WTC11 (cell line): ENCODE data around the gene NCKAP5. TPM values are rescaled to one million over a fixed set of nuclear protein-coding genes. Genes with fewer than 3 reads are reported as not detected.

Experiments used
- ATAC-seq: fragments of 200-7000 bp; cut with Tn5 transposase; 2 replicates; pipeline ENCODE4 v1.10.0; 2021; ENCODE audit warnings: mild to moderate bottlenecking, moderate library complexity
- CTCF ChIA-PET: fragments of 300-600 bp; sonication (Branson Sonifier 250); formaldehyde crosslinking; loops from one replicate; lab custom pipeline; 2021; ENCODE audit warnings: antibody characterized with exemption; lab: Charles Lee
- POLR2A ChIA-PET: fragments of 350-600 bp; sonication (Branson Sonifier 250); formaldehyde crosslinking; loops from one replicate; lab custom pipeline; 2021; ENCODE audit warnings: antibody characterized with exemption; lab: Charles Lee
- DNase-seq: peaks from one replicate; pipeline ENCODE4 v3.0.0; 2021; ENCODE audit warnings: low spot score
- H3K27ac Mint-ChIP-seq: 2 replicates; pipeline ENCODE4 v1.8.0; 2021; ENCODE audit warnings: mixed read lengths
- H3K27me3 Mint-ChIP-seq: 2 replicates; pipeline ENCODE4 v1.8.0; 2021; ENCODE audit warnings: low read depth, mild to moderate bottlenecking, moderate library complexity, mixed read lengths
- H3K36me3 Mint-ChIP-seq: 2 replicates; pipeline ENCODE4 v1.8.0; 2021; ENCODE audit warnings: mixed read lengths
- H3K4me1 Mint-ChIP-seq: 2 replicates; pipeline ENCODE4 v1.8.0; 2022; ENCODE audit warnings: mixed read lengths
- H3K4me3 Mint-ChIP-seq: 2 replicates; pipeline ENCODE4 v1.8.0; 2021; ENCODE audit warnings: mild to moderate bottlenecking, moderate library complexity, mixed read lengths
- H3K9me3 Mint-ChIP-seq: 2 replicates; pipeline ENCODE4 v1.8.0; 2021; ENCODE audit warnings: mixed read lengths
- ATF1 ChIP-seq: sonication (generic); formaldehyde crosslinking; IDR thresholded peaks from 2 replicates; pipeline ENCODE4 v1.8.1; 2023; ENCODE audit warnings: mild to moderate bottlenecking, moderate library complexity, missing genetic modification reagents
- CBFB ChIP-seq: sonication (generic); formaldehyde crosslinking; IDR thresholded peaks from 2 replicates; pipeline ENCODE4 v1.8.1; 2022; ENCODE audit warnings: mild to moderate bottlenecking, low read depth, missing genetic modification reagents
- CDX4 ChIP-seq: fragments of 250-450 bp; sonication (Bioruptor Pico); IDR thresholded peaks from 2 replicates; pipeline ENCODE4 v1.9.0; 2021; ENCODE audit warnings: moderate library complexity, mild to moderate bottlenecking, inconsistent platforms, borderline replicate concordance
- EMX1 ChIP-seq: fragments of 250-450 bp; sonication (Bioruptor Pico); IDR thresholded peaks from 2 replicates; pipeline ENCODE4 v1.8.0; 2021; ENCODE audit warnings: mild to moderate bottlenecking
- ESRRA ChIP-seq: sonication (generic); formaldehyde crosslinking; IDR thresholded peaks from 2 replicates; pipeline ENCODE4 v1.8.1; 2022; ENCODE audit warnings: mild to moderate bottlenecking, missing genetic modification reagents, borderline replicate concordance
- FOXJ3 ChIP-seq: sonication (generic); formaldehyde crosslinking; IDR thresholded peaks from 2 replicates; pipeline ENCODE4 v1.9.0; 2021; ENCODE audit warnings: missing genetic modification reagents, mild to moderate bottlenecking, borderline replicate concordance
- FOXK1 ChIP-seq: sonication (generic); formaldehyde crosslinking; IDR thresholded peaks from 2 replicates; pipeline ENCODE4 v1.8.0; 2022; ENCODE audit warnings: mild to moderate bottlenecking, moderate library complexity, missing genetic modification reagents
- GABPB1 ChIP-seq: sonication (generic); formaldehyde crosslinking; IDR thresholded peaks from 2 replicates; pipeline ENCODE4 v1.8.1; 2023; ENCODE audit warnings: mild to moderate bottlenecking, missing genetic modification reagents
- HMGXB4 ChIP-seq: sonication (generic); formaldehyde crosslinking; IDR thresholded peaks from 2 replicates; pipeline ENCODE4 v1.8.1; 2023; ENCODE audit warnings: mild to moderate bottlenecking, moderate library complexity, missing genetic modification reagents
- MYBL2 ChIP-seq: sonication (generic); formaldehyde crosslinking; IDR thresholded peaks from 2 replicates; pipeline ENCODE4 v1.8.1; 2023; ENCODE audit warnings: mild to moderate bottlenecking, moderate library complexity, missing genetic modification reagents
- TCF7 ChIP-seq: sonication (generic); formaldehyde crosslinking; IDR thresholded peaks from 2 replicates; pipeline ENCODE4 v1.8.0; 2022; ENCODE audit warnings: mild to moderate bottlenecking, low read depth, missing genetic modification reagents, moderate library complexity
- TEAD1 ChIP-seq: sonication (generic); formaldehyde crosslinking; IDR thresholded peaks from 2 replicates; pipeline ENCODE4 v1.8.0; 2022; ENCODE audit warnings: mild to moderate bottlenecking, missing genetic modification reagents
- TEAD4 ChIP-seq: sonication (generic); formaldehyde crosslinking; IDR thresholded peaks from 2 replicates; pipeline ENCODE4 v1.8.0; 2022; ENCODE audit warnings: mild to moderate bottlenecking, missing genetic modification reagents
- TP53 ChIP-seq: sonication (generic); formaldehyde crosslinking; IDR thresholded peaks from 2 replicates; pipeline ENCODE4 v1.8.1; 2023; ENCODE audit warnings: mild to moderate bottlenecking, missing genetic modification reagents
- USF2 ChIP-seq: sonication (generic); formaldehyde crosslinking; IDR thresholded peaks from 2 replicates; pipeline ENCODE4 v1.8.1; 2023; ENCODE audit warnings: mild to moderate bottlenecking, missing genetic modification reagents, moderate library complexity
- ZNF396 ChIP-seq: fragments of 250-450 bp; sonication (Bioruptor Pico); IDR thresholded peaks from 2 replicates; pipeline ENCODE4 v1.8.0; 2021; ENCODE audit warnings: mild to moderate bottlenecking, moderate library complexity, borderline replicate concordance
- total RNA-seq: library from RNA; stranded (reverse); gene quantifications from 3 replicates; pipeline ENCODE4 v1.2.3, GENCODE V29; 2021
- TF ChIP-seq, protein P1 (sequence below): sonication (generic); formaldehyde crosslinking; IDR thresholded peaks from 2 replicates; pipeline ENCODE4 v1.8.0; 2023; ENCODE audit warnings: missing genetic modification reagents, mild to moderate bottlenecking, borderline replicate concordance
- TF ChIP-seq, protein P2 (sequence below): fragments of 200-600 bp; IDR thresholded peaks from 2 replicates; pipeline ENCODE4 v1.8.0; 2022; ENCODE audit warnings: antibody characterized with exemption

The NCKAP5 gene
- total RNA-seq, 1 experiment from 2014 or later = 0.55 TPM

DNA sequence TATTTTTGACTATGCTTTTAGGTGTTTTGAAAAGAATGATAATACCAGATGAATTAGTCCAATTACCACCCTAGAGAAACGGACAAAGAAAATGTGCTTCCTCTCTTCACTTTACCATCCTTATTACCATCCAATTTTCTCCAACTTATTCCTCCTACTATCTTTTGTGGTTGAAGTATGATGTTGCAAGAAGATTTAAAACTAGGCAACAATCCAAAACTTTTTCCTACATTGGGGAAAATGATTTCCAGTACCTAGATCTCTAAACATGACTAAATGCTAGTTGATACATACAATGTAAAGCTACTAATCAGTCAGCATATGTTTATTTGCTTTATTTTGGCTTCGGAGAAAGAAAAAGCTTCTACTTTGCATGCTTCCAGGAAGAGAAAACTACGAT is 543.3 kb downstream of the NCKAP5 start (continued):
- TF ChIP-seq, protein P1, sequence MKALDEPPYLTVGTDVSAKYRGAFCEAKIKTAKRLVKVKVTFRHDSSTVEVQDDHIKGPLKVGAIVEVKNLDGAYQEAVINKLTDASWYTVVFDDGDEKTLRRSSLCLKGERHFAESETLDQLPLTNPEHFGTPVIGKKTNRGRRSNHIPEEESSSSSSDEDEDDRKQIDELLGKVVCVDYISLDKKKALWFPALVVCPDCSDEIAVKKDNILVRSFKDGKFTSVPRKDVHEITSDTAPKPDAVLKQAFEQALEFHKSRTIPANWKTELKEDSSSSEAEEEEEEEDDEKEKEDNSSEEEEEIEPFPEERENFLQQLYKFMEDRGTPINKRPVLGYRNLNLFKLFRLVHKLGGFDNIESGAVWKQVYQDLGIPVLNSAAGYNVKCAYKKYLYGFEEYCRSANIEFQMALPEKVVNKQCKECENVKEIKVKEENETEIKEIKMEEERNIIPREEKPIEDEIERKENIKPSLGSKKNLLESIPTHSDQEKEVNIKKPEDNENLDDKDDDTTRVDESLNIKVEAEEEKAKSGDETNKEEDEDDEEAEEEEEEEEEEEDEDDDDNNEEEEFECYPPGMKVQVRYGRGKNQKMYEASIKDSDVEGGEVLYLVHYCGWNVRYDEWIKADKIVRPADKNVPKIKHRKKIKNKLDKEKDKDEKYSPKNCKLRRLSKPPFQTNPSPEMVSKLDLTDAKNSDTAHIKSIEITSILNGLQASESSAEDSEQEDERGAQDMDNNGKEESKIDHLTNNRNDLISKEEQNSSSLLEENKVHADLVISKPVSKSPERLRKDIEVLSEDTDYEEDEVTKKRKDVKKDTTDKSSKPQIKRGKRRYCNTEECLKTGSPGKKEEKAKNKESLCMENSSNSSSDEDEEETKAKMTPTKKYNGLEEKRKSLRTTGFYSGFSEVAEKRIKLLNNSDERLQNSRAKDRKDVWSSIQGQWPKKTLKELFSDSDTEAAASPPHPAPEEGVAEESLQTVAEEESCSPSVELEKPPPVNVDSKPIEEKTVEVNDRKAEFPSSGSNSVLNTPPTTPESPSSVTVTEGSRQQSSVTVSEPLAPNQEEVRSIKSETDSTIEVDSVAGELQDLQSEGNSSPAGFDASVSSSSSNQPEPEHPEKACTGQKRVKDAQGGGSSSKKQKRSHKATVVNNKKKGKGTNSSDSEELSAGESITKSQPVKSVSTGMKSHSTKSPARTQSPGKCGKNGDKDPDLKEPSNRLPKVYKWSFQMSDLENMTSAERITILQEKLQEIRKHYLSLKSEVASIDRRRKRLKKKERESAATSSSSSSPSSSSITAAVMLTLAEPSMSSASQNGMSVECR (CRISPR knock-in tag) = no peak
- TF ChIP-seq, protein P2, sequence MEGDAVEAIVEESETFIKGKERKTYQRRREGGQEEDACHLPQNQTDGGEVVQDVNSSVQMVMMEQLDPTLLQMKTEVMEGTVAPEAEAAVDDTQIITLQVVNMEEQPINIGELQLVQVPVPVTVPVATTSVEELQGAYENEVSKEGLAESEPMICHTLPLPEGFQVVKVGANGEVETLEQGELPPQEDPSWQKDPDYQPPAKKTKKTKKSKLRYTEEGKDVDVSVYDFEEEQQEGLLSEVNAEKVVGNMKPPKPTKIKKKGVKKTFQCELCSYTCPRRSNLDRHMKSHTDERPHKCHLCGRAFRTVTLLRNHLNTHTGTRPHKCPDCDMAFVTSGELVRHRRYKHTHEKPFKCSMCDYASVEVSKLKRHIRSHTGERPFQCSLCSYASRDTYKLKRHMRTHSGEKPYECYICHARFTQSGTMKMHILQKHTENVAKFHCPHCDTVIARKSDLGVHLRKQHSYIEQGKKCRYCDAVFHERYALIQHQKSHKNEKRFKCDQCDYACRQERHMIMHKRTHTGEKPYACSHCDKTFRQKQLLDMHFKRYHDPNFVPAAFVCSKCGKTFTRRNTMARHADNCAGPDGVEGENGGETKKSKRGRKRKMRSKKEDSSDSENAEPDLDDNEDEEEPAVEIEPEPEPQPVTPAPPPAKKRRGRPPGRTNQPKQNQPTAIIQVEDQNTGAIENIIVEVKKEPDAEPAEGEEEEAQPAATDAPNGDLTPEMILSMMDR = no peak
- TF ChIP-seq FOXK1 (CRISPR knock-in tag) (no peak), MYBL2 (no peak), CDX4 (CRISPR knock-in tag) (no peak), FOXJ3 (CRISPR knock-in tag) (no peak)

- no peak overlapping the region for H3K27ac Mint-ChIP-seq
- ATAC-seq = no peak
- no peak overlapping the region for H3K4me3 Mint-ChIP-seq
- peaks cover 9% of the 10 kb centered on the region for H3K9me3 Mint-ChIP-seq
- peaks cover 4% of the 10 kb centered on the region; the same call in 1 of the 2 replicates for H3K4me1 Mint-ChIP-seq
- CTCF ChIA-PET = no interaction called here
- POLR2A ChIA-PET = no interaction called here
- no peak for DNase-seq
- no peaks in the 10 kb centered on the region for H3K27me3 Mint-ChIP-seq
- no peaks in the 10 kb centered on the region for H3K36me3 Mint-ChIP-seq
- TF ChIP-seq FOXJ3 (CRISPR knock-in tag) = no peak
- TF ChIP-seq ESRRA (CRISPR knock-in tag) = no peak
- no peak for TF ChIP-seq ATF1 (CRISPR knock-in tag)
- TF ChIP-seq CBFB (CRISPR knock-in tag) = no peak
- no peak for TF ChIP-seq GABPB1 (CRISPR knock-in tag)
- TF ChIP-seq TEAD4 (CRISPR knock-in tag) = no peak
- no peak for TF ChIP-seq TP53
- TF ChIP-seq TEAD1 (CRISPR knock-in tag) = no peak
- TF ChIP-seq USF2 = no peak
- TF ChIP-seq ZNF396 = no peak
- TF ChIP-seq HMGXB4 (CRISPR knock-in tag) = no peak
- no peak for TF ChIP-seq TCF7 (CRISPR knock-in tag)
- TF ChIP-seq EMX1 (CRISPR knock-in tag) = no peak
These were observed 555.2 kb downstream of the NCKAP5 start for GRCh38 chr2:133012847-133013734.
